NOMO-1 treated with DMSO at 0.1 percent for 48 hours (cell line): ENCODE results near the gene NEU2.
"Not testable (repeated sequence)": the region's sequence is repeated elsewhere in the genome, so short reads cannot be mapped to it uniquely, and the experiment has no call there.

Source experiments
- DNase-seq: peaks from one replicate; lab custom pipeline; 2025; ENCODE audit not compliant: unreplicated experiment; lab: John Stamatoyannopoulos, UW

The NEU2 gene

GRCh38 chr2:233055362-233055761, 22.9 kb downstream of the NEU2 start:
- DNase-seq = no peak

DNA sequence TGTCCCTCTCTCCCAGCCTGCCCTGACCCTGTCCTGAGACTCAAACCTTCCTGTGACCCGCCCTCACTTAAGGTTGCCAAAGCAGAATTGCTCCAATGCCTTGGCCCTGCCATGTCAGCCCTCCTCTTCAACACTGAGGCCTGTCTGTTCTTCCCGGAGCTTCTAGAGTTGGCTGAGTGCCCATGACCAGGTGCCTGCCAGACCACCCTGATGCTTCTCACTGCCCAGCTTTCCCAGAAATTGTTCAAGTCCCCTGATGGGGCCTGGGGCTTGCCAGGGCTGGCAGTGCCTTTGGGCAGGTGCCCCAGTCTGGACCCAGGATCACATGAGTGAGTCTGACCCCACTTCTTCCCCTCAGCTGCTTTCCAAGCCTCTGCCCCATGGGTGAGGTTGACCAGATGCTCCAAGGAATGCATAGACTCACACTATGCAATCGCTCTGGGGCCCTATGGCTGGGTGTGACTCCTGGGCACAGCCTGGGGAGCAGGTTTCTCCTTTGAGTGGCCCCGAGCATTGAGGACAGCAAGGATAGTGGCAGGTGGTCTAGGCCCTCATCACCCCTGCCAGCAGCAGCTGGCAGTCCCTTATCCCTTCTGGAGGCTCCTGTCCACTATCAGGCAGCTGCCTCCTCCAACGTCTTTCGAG, 24.6 kb downstream of the NEU2 start:
- DNase-seq = no peak

GRCh38 chr2:233058717-233059546, 26.5 kb downstream of the NEU2 start:
- no peak for DNase-seq

DNA sequence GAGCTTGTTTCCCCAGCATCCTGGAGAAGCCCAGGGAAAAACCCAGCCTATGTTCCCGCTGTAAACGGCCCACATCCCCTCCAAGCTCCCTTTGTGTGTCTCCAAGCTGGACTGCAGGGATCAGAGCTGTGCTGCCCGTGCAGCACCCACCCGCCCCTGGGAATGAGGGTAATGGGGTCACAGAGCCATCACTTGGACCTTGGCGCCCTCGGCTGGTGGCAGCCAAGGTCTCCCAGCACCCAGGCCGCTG, 27.0 kb downstream of the NEU2 start:
- DNase-seq = no peak

- DNase-seq = peak; percentile 95
Observed at GRCh38 chr2:233059797-233060500, 27.5 kb downstream of the NEU2 start, which contains the start of gene INPP5D. TSS of gene INPP5D (plus strand) at chr2:233060342. CDS start at chr2:233060479, 137 bp downstream.

- DNase-seq = no peak
Observed at GRCh38 chr2:233060501-233060979, 28.1 kb downstream of the NEU2 start.

DNA sequence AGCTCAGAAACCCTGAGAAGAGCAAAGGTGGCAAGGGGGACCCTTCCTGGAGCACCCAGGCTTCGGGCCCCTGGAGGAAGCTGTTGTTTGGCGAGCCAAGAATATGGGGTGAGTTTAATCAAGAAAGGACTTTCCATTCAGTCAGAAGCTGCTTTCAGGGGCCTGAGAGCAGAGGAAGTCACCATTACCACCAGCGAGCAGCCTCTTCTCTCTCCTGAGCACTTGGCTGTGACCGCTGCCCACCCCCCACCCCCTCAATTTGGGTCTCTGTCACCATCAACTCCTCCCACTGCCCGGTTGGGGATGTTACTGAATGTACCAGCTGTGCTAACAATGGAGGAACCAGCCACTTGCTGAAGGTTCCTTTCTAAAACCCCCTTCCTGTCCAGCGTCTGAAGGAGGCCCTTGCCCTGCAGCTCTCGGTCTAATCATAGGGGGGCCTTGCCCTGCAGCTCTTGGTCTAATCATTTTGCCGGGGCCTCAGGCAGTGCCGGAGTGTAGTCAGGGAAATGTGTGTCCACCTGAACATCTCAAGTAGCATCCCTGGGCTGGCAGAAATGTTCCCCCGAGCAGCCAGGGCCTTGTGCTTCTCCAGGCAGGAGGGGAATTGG, 28.6 kb downstream of the NEU2 start:
- no peak for DNase-seq

DNA sequence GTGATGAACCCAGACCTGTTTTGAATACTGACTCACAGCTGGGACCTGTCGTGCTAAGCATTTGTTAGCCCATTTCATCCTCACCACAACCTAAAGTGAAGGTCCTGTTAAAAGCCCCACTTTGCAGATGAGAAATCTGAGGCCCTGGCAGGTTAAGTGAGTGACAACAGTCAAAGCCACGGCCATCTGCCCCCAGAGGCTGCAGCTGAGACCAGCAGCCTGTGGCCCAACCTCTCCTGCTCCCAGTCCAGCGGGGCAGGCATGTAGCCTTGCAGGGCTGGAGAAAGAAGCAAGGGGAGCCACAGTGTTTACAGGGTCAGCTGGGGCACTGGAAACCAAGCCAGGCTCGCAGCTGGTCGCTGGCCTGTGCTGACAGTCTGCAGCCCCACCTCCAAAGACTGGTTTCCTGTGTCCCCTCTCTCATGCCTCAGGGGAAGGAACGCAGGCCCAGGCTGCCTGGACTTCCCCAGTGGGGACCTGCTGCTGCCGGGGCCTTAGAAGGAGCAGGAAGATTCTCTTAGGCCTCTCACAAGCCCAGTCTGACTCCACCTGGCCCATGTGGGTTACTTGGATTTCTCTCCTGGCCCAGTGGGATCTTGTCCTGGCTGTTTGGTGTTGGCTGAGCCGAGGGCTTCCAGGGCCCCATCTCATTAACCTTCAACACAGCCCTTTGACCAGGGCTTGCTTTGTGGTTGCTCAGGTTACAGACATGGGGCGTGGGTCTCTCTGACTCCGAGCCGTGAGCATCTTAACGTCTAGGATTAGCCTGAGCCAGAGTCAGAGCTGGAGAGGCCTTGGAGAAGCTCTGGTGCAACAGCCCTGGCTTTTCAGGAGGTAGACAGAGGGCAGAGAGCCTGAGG, 29.3 kb downstream of the NEU2 start:
- DNase-seq = peak; percentile 27

DNA sequence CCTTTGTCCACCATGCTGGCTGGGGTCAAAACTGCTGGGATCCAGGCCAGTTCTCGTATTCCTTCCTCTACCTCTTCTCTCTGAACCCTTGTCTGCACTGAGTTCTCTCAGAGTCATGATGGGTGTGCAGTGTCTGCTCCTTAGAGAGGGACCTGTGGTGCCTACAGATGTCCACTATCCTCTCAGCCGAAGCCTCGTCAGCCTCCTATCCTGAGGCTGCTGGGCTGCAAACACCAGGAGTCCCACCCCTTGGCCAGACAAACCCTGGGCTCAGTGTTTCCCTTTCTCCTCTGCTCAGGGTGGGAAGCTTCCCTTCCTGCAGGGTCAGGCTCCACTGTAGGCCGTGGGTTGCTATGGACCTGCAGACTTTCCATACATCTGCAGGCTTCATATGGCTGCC, 30.0 kb downstream of the NEU2 start:
- no peak for DNase-seq

- no peak for DNase-seq
Observed at GRCh38 chr2:233062946-233063268, 30.4 kb downstream of the NEU2 start.

- DNase-seq = no peak
Observed at GRCh38 chr2:233063269-233063975, 30.9 kb downstream of the NEU2 start.

- DNase-seq = no peak
Observed at GRCh38 chr2:233063976-233064411, 31.5 kb downstream of the NEU2 start.

GRCh38 chr2:233064530-233065199, 32.2 kb downstream of the NEU2 start:
- DNase-seq = no peak

DNA sequence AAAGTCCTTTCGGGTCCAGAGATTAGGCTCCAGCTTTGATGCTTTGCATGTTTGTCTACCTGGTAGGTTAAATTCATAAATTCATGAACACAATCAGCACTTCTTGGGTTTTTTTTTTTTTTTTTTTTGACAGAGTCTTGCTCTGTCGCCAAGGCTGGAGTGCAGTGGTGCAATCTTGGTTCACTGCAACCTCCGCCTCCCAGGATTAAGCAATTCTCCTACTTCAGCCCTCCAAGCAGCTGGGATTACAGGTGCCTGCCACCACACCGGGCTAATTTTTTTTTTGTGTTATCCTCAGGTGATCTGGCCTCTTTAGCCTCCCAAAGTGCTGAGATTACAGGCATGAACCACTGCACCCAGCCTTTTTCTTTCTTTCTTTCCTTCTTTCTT, 32.7 kb downstream of the NEU2 start:
- DNase-seq = not testable (repeated sequence)

GRCh38 chr2:233065954-233066470, 33.5 kb downstream of the NEU2 start:
- DNase-seq = no peak

GRCh38 chr2:233068762-233069418, 36.4 kb downstream of the NEU2 start:
- no peak for DNase-seq

GRCh38 chr2:233072838-233073237, 40.4 kb downstream of the NEU2 start:
- no peak for DNase-seq

GRCh38 chr2:233074106-233074505, 41.6 kb downstream of the NEU2 start:
- no peak for DNase-seq
